ENCODE measurements around the gene SOBP. TPM values are rescaled to one million over a fixed set of nuclear protein-coding genes. Genes with fewer than 3 reads are reported as not detected.

SOBP gene
- total RNA-seq, 4 donors from 2014 or later, result 16.2 to 29.9 (median 19.2) TPM

GRCh38 chr6:107571354-107571753, 81.4 kb downstream of the SOBP start:
- H3K4me3 ChIP-seq, result no peak overlapping the region
- H3K9me3 ChIP-seq, result no peaks in the 10 kb centered on the region
- TF ChIP-seq EP300 (IDR thresholded peaks at IDR 0.05) (no peak), POLR2A (IDR thresholded peaks at IDR 0.05) (no peak), CTCF (IDR thresholded peaks at IDR 0.05) (no peak), POLR2AphosphoS5 (IDR thresholded peaks at IDR 0.05) (no peak)
- 94 to 96% methylated on average over 5 to 6 of the region's 9 CpGs for WGBS, 2 donors (ENCODE audit: low coverage in 1 of 2)
- no peaks in the 10 kb centered on the region for H3K27me3 ChIP-seq
- H3K27ac ChIP-seq, result no peak overlapping the region
- no peaks in the 10 kb centered on the region for H3K4me1 ChIP-seq
- H3K36me3 ChIP-seq, result peaks cover 0 to 17% of the 10 kb centered on the region in 2 donors
- no peak for ATAC-seq

- WGBS, 2 donors (ENCODE audit: low coverage in 1 of 2), result 83 to 91% methylated on average over 3 to 6 of the region's 6 CpGs
- no peak for ATAC-seq
- TF ChIP-seq CTCF (IDR thresholded peaks at IDR 0.05), result no peak
- no peak for TF ChIP-seq POLR2A (IDR thresholded peaks at IDR 0.05)
- TF ChIP-seq POLR2AphosphoS5 (IDR thresholded peaks at IDR 0.05), result no peak
- no peak for TF ChIP-seq EP300 (IDR thresholded peaks at IDR 0.05)
- H3K36me3 ChIP-seq, result peaks cover 0 to 18% of the 10 kb centered on the region in 2 donors
- H3K4me3 ChIP-seq, result no peak overlapping the region
- no peak overlapping the region for H3K27ac ChIP-seq
- H3K27me3 ChIP-seq, result no peaks in the 10 kb centered on the region
- no peaks in the 10 kb centered on the region for H3K9me3 ChIP-seq
- H3K4me1 ChIP-seq, result no peaks in the 10 kb centered on the region
These were observed 83.0 kb downstream of the SOBP start for GRCh38 chr6:107572886-107573285.

- peaks cover 0 to 18% of the 10 kb centered on the region in 2 donors for H3K36me3 ChIP-seq
- no peaks in the 10 kb centered on the region for H3K9me3 ChIP-seq
- no peaks in the 10 kb centered on the region for H3K4me1 ChIP-seq
- no peak overlapping the region for H3K4me3 ChIP-seq
- 100% methylated on average over 2 to 3 of the region's 6 CpGs for WGBS, 2 donors (ENCODE audit: low coverage in 1 of 2)
- no peak for ATAC-seq
- TF ChIP-seq POLR2AphosphoS5 (IDR thresholded peaks at IDR 0.05) (no peak), POLR2A (IDR thresholded peaks at IDR 0.05) (no peak), EP300 (IDR thresholded peaks at IDR 0.05) (no peak), CTCF (IDR thresholded peaks at IDR 0.05) (no peak)
- H3K27ac ChIP-seq, result no peak overlapping the region
- H3K27me3 ChIP-seq, result no peaks in the 10 kb centered on the region
These were observed 84.9 kb downstream of the SOBP start for GRCh38 chr6:107574856-107575255.

- no peak for ATAC-seq
- no peaks in the 10 kb centered on the region for H3K9me3 ChIP-seq
- TF ChIP-seq POLR2AphosphoS5 (IDR thresholded peaks at IDR 0.05) (no peak), CTCF (IDR thresholded peaks at IDR 0.05) (no peak), EP300 (IDR thresholded peaks at IDR 0.05) (no peak), POLR2A (IDR thresholded peaks at IDR 0.05) (no peak)
- WGBS, 2 donors (ENCODE audit: low coverage in 1 of 2), result 60 to 63% methylated on average over 3 of the region's 3 CpGs
- H3K36me3 ChIP-seq, result peaks cover 0 to 18% of the 10 kb centered on the region in 2 donors
- H3K27ac ChIP-seq, result no peak overlapping the region
- H3K4me3 ChIP-seq, result no peak overlapping the region
- no peaks in the 10 kb centered on the region for H3K4me1 ChIP-seq
- H3K27me3 ChIP-seq, result no peaks in the 10 kb centered on the region
These were observed 86.9 kb downstream of the SOBP start for GRCh38 chr6:107576852-107577251.

GRCh38 chr6:107578642-107579341, 88.9 kb downstream of the SOBP start:
- Histone ChIP-seq H3K4me3 (no peak overlapping the region), H3K27ac (no peak overlapping the region), H3K27me3 (no peaks in the 10 kb centered on the region), H3K9me3 (no peaks in the 10 kb centered on the region), H3K36me3 (peaks cover 0 to 18% of the 10 kb centered on the region in 2 donors), H3K4me1 (no peaks in the 10 kb centered on the region)
- TF ChIP-seq POLR2A (IDR thresholded peaks at IDR 0.05), result no peak
- ATAC-seq, result no peak
- WGBS, 2 donors (ENCODE audit: low coverage in 1 of 2), result 70 to 81% methylated on average over 5 to 6 of the region's 6 CpGs
